ENCODE data around the gene PALM3.

PALM3 gene

GRCh38 chr19:14058182-14059092, 3.4 kb downstream of the PALM3 start:
- Mint-ChIP-seq H3K4me1 (peaks cover 18% of the 10 kb centered on the region), H3K27ac (no peak overlapping the region), H3K36me3 (ENCODE audit: low read depth) (no peaks in the 10 kb centered on the region), H3K27me3 (ENCODE audit: low read depth, poor library complexity) (peaks cover 95% of the 10 kb centered on the region), H3K4me3 (peak overlapping the region; percentile 78), H3K9me3 (no peaks in the 10 kb centered on the region)
- TF ChIP-seq CTCF (IDR thresholded peaks at IDR 0.05): no peak
- no peak for DNase-seq

- no peak for DNase-seq
- peaks cover 88% of the 10 kb centered on the region for H3K27me3 Mint-ChIP-seq (ENCODE audit: low read depth, poor library complexity)
- peak overlapping the region; percentile 74 for H3K4me3 Mint-ChIP-seq
- H3K4me1 Mint-ChIP-seq: peaks cover 18% of the 10 kb centered on the region
- no peak for TF ChIP-seq CTCF (IDR thresholded peaks at IDR 0.05)
- H3K36me3 Mint-ChIP-seq (ENCODE audit: low read depth): peaks cover 5% of the 10 kb centered on the region
- H3K27ac Mint-ChIP-seq: no peak overlapping the region
- H3K9me3 Mint-ChIP-seq: no peaks in the 10 kb centered on the region
Observed at GRCh38 chr19:14056741-14057356, 5.0 kb downstream of the PALM3 start.

GRCh38 chr19:14056069-14056666, 5.7 kb downstream of the PALM3 start:
- no peak for DNase-seq
- Mint-ChIP-seq H3K27ac (no peak overlapping the region), H3K36me3 (ENCODE audit: low read depth) (peaks cover 5% of the 10 kb centered on the region), H3K9me3 (no peaks in the 10 kb centered on the region), H3K4me1 (peaks cover 15% of the 10 kb centered on the region), H3K4me3 (no peak overlapping the region), H3K27me3 (ENCODE audit: low read depth, poor library complexity) (peaks cover 81% of the 10 kb centered on the region)
- TF ChIP-seq CTCF (IDR thresholded peaks at IDR 0.05): no peak

GRCh38 chr19:14055396-14055795, 6.5 kb downstream of the PALM3 start:
- Mint-ChIP-seq H3K27me3 (ENCODE audit: low read depth, poor library complexity) (peaks cover 74% of the 10 kb centered on the region), H3K36me3 (ENCODE audit: low read depth) (peaks cover 5% of the 10 kb centered on the region), H3K4me1 (peaks cover 12% of the 10 kb centered on the region), H3K9me3 (no peaks in the 10 kb centered on the region), H3K4me3 (no peak overlapping the region), H3K27ac (no peak overlapping the region)
- no peak for TF ChIP-seq CTCF (IDR thresholded peaks at IDR 0.05)
- DNase-seq: no peak

- no peak overlapping the region for H3K27ac Mint-ChIP-seq
- no peaks in the 10 kb centered on the region for H3K9me3 Mint-ChIP-seq
- H3K36me3 Mint-ChIP-seq (ENCODE audit: low read depth): peaks cover 5% of the 10 kb centered on the region
- peaks cover 9% of the 10 kb centered on the region for H3K4me1 Mint-ChIP-seq
- TF ChIP-seq CTCF (IDR thresholded peaks at IDR 0.05): no peak
- no peak overlapping the region for H3K4me3 Mint-ChIP-seq
- DNase-seq: no peak
- peaks cover 69% of the 10 kb centered on the region for H3K27me3 Mint-ChIP-seq (ENCODE audit: low read depth, poor library complexity)
Observed at GRCh38 chr19:14054721-14055120, 7.2 kb downstream of the PALM3 start.

Data from nephron progenitor cell (in vitro differentiated cells).